ENCODE measurements around the gene CALN1. TPM values are rescaled to one million over a fixed set of nuclear protein-coding genes. Genes with fewer than 3 reads are reported as not detected.

CALN1 gene
- total RNA-seq, 1 donor from 2014 or later, result not detected

DNA sequence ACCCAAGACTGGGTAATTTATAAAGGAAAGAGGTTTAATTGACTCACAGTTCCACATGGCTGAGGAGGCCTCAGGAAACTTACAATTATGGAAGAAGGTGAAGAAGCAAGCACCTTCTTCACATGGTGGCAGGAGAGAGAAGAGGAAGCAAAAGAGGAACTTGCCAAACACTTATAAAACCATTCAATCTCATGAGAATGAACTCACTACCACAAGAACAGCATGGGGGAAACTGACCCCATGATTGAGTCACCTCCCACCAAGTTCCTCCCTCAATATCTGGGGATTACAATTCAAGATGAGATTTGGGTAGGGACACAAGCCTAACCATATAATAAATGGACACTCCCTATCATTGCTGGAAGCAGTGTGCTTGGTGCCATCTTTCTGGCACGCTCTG is 506.3 kb downstream of the CALN1 start:
- intact Hi-C loops (cut with DNase I), result no loop called here
- ATAC-seq (no peak), DNase-seq (no peak)
- Histone ChIP-seq H3K27ac (no peak overlapping the region), H3K36me3 (no peaks in the 10 kb centered on the region), H3K9me3 (no peaks in the 10 kb centered on the region), H3K27me3 (no peaks in the 10 kb centered on the region), H3K4me3 (no peak overlapping the region), H3K4me1 (no peaks in the 10 kb centered on the region)
- no peak for TF ChIP-seq CTCF (IDR thresholded peaks at IDR 0.05)

- Histone ChIP-seq H3K36me3 (no peaks in the 10 kb centered on the region), H3K4me1 (no peaks in the 10 kb centered on the region), H3K27me3 (no peaks in the 10 kb centered on the region), H3K9me3 (no peaks in the 10 kb centered on the region), H3K4me3 (no peak overlapping the region), H3K27ac (no peak overlapping the region)
- TF ChIP-seq CTCF (IDR thresholded peaks at IDR 0.05), result no peak
- intact Hi-C loops (cut with DNase I), result no loop called here
- ATAC-seq (no peak), DNase-seq (no peak)
Observed at GRCh38 chr7:71904484-71904883, 507.7 kb downstream of the CALN1 start.

DNA sequence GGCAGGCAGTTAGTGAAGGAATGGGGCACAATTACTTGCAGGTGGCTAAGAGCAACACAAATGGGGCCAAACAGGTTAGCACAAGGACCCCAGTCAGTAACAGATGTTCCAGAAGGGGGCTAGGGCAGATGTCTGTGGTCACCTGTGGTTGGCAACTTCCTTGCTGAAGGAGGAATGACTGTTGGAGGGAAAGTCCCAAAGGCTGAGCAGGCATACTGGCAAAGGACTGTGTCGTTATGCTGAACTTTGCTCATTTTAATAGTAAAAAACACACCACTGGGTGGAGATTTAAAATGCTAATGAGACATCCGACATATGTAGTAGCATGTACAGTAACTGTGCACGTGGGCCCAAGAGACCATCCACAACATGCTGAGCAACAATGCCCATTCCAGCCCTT is 511.6 kb downstream of the CALN1 start:
- DNase-seq (no peak), ATAC-seq (no peak)
- no peak for TF ChIP-seq CTCF (IDR thresholded peaks at IDR 0.05)
- H3K27ac ChIP-seq, result no peak overlapping the region
- no peaks in the 10 kb centered on the region for H3K4me1 ChIP-seq
- no peak overlapping the region for H3K4me3 ChIP-seq
- H3K27me3 ChIP-seq, result no peaks in the 10 kb centered on the region
- no peaks in the 10 kb centered on the region for H3K36me3 ChIP-seq
- intact Hi-C loops (cut with DNase I), result no loop called here
- H3K9me3 ChIP-seq, result no peaks in the 10 kb centered on the region

DNA sequence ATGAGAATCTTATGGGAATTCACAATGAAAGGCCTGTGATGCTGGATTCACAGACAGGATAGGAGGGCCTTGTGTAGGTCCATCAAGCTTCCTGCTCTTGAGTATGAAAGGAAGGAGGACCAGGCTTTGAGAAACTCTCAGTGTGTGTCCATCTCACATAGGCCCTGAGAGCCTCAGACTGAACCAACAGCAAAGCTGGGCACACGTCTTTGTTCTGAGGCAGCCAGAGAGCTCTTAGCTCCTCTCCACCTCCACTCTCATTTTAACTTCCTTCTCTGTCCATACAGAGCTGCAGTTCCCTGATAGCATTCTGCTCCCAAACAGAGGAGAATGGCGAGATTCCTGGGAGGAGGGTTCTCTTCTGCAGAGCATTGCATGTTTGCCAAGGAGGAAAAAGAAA is 515.6 kb downstream of the CALN1 start:
- H3K4me3 ChIP-seq, result no peak overlapping the region
- DNase-seq (no peak), ATAC-seq (no peak)
- no peaks in the 10 kb centered on the region for H3K4me1 ChIP-seq
- no peak overlapping the region for H3K27ac ChIP-seq
- no peak for TF ChIP-seq CTCF (IDR thresholded peaks at IDR 0.05)
- no peaks in the 10 kb centered on the region for H3K36me3 ChIP-seq
- no peaks in the 10 kb centered on the region for H3K9me3 ChIP-seq
- no peaks in the 10 kb centered on the region for H3K27me3 ChIP-seq
- intact Hi-C loops (cut with DNase I), result no loop called here

- DNase-seq (no peak), ATAC-seq (no peak)
- Histone ChIP-seq H3K27ac (no peak overlapping the region), H3K4me3 (no peak overlapping the region), H3K4me1 (no peaks in the 10 kb centered on the region), H3K9me3 (no peaks in the 10 kb centered on the region), H3K36me3 (no peaks in the 10 kb centered on the region), H3K27me3 (no peaks in the 10 kb centered on the region)
- TF ChIP-seq CTCF (IDR thresholded peaks at IDR 0.05), result no peak
- intact Hi-C loops (cut with DNase I), result no loop called here
Observed at GRCh38 chr7:71886046-71886445, 526.1 kb downstream of the CALN1 start.

- ATAC-seq, result no peak
- TF ChIP-seq CTCF (IDR thresholded peaks at IDR 0.05), result no peak
- H3K27ac ChIP-seq, result no peak overlapping the region
Observed at GRCh38 chr7:71885487-71885886, 526.7 kb downstream of the CALN1 start.

More at GRCh38 chr7:71885487-71885886, 526.7 kb downstream of the CALN1 start:
- H3K9me3 ChIP-seq, result no peaks in the 10 kb centered on the region
- H3K4me1 ChIP-seq, result no peaks in the 10 kb centered on the region
- H3K4me3 ChIP-seq, result no peak overlapping the region
- DNase-seq, result no peak
- H3K27me3 ChIP-seq, result no peaks in the 10 kb centered on the region
- H3K36me3 ChIP-seq, result no peaks in the 10 kb centered on the region
- intact Hi-C loops (cut with DNase I), result no loop called here
